Activated gamma-delta T cell treated with Interleukin-2 at 50 U/mL for 16 hours (primary cell): Measurements from ENCODE around the gene HSD3B1.
"Not testable (repeated sequence)": the region's sequence is repeated elsewhere in the genome, so short reads cannot be mapped to it uniquely, and the experiment has no call there.

Experiments used
- DNase-seq: peaks from one replicate; pipeline ENCODE4 v3.0.0-alpha.2; 2020

HSD3B1 gene

GRCh38 chr1:119554183-119554582, 47.2 kb downstream of the HSD3B1 start:
- no peak for DNase-seq

GRCh38 chr1:119556423-119556822, 49.4 kb downstream of the HSD3B1 start:
- no peak for DNase-seq

- DNase-seq: not testable (repeated sequence)
Measured at GRCh38 chr1:119560402-119560801, 53.4 kb downstream of the HSD3B1 start.

- DNase-seq: no peak
Measured at GRCh38 chr1:119564548-119564947, 57.5 kb downstream of the HSD3B1 start.
